Kidney (tissue), 14 donors: ENCODE data around the gene INIP. TPM values are rescaled to one million over a fixed set of nuclear protein-coding genes. Genes with fewer than 3 reads are reported as not detected.

ENCODE experiments used
- DNase-seq, 5 donors: peaks; one replicate each; pipeline ENCODE4 v3.0.0-alpha.2; 2013 to 2020
- FAIRE-seq: peaks from 2 replicates; lab custom pipeline; 2012; peaks lifted over from hg19 to GRCh38; lab: Jason Lieb, UNC
- H3K27ac ChIP-seq, 2 donors: one replicate each; pipeline ENCODE4 v1.7.0; 2013; ENCODE audit warnings: low read depth in 2 of 2, low read length in 2 of 2, inconsistent platforms in 1 of 2
- H3K27me3 ChIP-seq: one replicate; pipeline ENCODE4 v1.7.1; 2013; ENCODE audit warnings: low read length, inconsistent platforms; ENCODE audit not compliant: control insufficient read depth, insufficient read depth
- H3K36me3 ChIP-seq, 3 donors: one replicate each; pipeline versions ENCODE4 v1.7.0 to v1.7.1; 2013; ENCODE audit warnings: low read length in 3 of 3, control low read depth in 1 of 3, inconsistent platforms in 1 of 3; ENCODE audit not compliant: insufficient read depth in 3 of 3, control insufficient read depth in 2 of 3
- H3K4me1 ChIP-seq, 3 donors: one replicate each; pipeline versions ENCODE4 v1.7.0 to v1.7.1; 2013; ENCODE audit warnings: low read length in 3 of 3, inconsistent platforms in 1 of 3, low read depth in 1 of 3; ENCODE audit not compliant: control insufficient read depth in 2 of 3, insufficient read depth in 2 of 3
- H3K4me3 ChIP-seq, 3 donors: one replicate each; pipeline versions ENCODE4 v1.7.0 to v1.8.1; 2013; ENCODE audit warnings: low read length in 3 of 3, control low read depth in 1 of 3, inconsistent platforms in 1 of 3
- H3K9ac ChIP-seq, 3 donors: one replicate each; pipeline versions ENCODE4 v1.7.0 to v1.7.1; 2013; ENCODE audit warnings: low read length in 3 of 3, control low read depth in 1 of 3, inconsistent platforms in 1 of 3
- H3K9me3 ChIP-seq, 3 donors: one replicate each; pipeline versions ENCODE4 v1.7.0 to v1.7.1; 2013; ENCODE audit warnings: low read length in 3 of 3, control low read depth in 1 of 3, inconsistent platforms in 1 of 3; ENCODE audit not compliant: control insufficient read depth in 2 of 3, insufficient read depth in 1 of 3
- intact Hi-C: fragments of 100-400 bp; cut with DNase I; formaldehyde crosslinking; loops from one replicate; pipeline ENCODE4 v1.11.1; 2022
- polyA plus RNA-seq: library from polyadenylated mRNA; stranded (reverse); fragments of 350-450 nt; fragmentation: Illumina TruSeq; extraction: RNeasy Lipid Tissue Mini Kit (QIAGEN cat#74804); gene quantifications from one replicate; pipeline ENCODE4 v1.2.3, GENCODE V29; 2014; ENCODE audit warnings: low read depth, low replicate concordance; ENCODE audit not compliant: insufficient read depth
- total RNA-seq: library from RNA; stranded (reverse); fragmentation: NEBNext Ultra II Directional; extraction: Animal tissue kit (Norgen Biotek cat#: 25700); gene quantifications from one replicate; pipeline ENCODE4 v1.2.1, GENCODE V29; 2021
- TF ChIP-seq, protein P1 (sequence below): IDR thresholded peaks from 3 replicates; pipeline ENCODE4 v1.5.1; 2012; ENCODE audit warnings: mild to moderate bottlenecking, moderate library complexity, borderline replicate concordance; ENCODE audit not compliant: insufficient read depth; ENCODE audit errors: extremely low read depth
- donor health status: control.
- donor health status: control.
- donor health status: control.
- donor health status: control.
- donor health status: control.
- donor health status: DM: yes; HTN: yes; CAD: no.
- donor health status: Normal renal cell carcinoma (clear cell type).

INIP gene
- total and polyA plus RNA-seq, 2 donors from 2014 or later: 14.5 to 25.7 TPM

DNA sequence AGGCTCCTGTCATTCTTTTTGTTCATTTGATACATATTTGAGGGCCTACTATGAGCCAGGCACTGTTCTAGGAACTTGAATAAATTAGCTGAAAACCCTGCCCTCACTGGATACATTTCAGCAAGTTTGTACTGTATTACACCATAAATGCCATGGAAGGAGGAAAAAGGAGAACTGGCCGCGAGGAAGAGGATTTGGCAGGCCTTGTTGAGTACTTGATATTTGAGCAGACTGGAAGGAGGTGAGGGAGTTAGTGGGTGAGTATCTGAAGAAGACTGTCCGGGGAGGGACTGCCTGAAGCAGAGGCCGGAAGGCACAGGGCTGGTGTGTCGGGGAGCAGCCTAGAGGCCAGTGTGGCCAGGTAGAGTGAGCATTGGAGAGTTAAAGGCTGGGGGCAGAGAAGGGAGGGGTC, 37.1 kb upstream of the INIP start:
- H3K27ac ChIP-seq: no peak overlapping the region
- no peak for FAIRE-seq
- peaks cover 0 to 18% (median 8%) of the 10 kb centered on the region in 3 donors for H3K4me1 ChIP-seq
- no peaks in the 10 kb centered on the region for H3K27me3 ChIP-seq
- no peaks in the 10 kb centered on the region for H3K36me3 ChIP-seq
- no peak for DNase-seq
- H3K4me3 ChIP-seq: no peak overlapping the region
- intact Hi-C loops: no loop called here
- TF ChIP-seq, protein P1, sequence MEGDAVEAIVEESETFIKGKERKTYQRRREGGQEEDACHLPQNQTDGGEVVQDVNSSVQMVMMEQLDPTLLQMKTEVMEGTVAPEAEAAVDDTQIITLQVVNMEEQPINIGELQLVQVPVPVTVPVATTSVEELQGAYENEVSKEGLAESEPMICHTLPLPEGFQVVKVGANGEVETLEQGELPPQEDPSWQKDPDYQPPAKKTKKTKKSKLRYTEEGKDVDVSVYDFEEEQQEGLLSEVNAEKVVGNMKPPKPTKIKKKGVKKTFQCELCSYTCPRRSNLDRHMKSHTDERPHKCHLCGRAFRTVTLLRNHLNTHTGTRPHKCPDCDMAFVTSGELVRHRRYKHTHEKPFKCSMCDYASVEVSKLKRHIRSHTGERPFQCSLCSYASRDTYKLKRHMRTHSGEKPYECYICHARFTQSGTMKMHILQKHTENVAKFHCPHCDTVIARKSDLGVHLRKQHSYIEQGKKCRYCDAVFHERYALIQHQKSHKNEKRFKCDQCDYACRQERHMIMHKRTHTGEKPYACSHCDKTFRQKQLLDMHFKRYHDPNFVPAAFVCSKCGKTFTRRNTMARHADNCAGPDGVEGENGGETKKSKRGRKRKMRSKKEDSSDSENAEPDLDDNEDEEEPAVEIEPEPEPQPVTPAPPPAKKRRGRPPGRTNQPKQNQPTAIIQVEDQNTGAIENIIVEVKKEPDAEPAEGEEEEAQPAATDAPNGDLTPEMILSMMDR: no peak
- no peaks in the 10 kb centered on the region for H3K9me3 ChIP-seq
- H3K9ac ChIP-seq: no peak overlapping the region

DNA sequence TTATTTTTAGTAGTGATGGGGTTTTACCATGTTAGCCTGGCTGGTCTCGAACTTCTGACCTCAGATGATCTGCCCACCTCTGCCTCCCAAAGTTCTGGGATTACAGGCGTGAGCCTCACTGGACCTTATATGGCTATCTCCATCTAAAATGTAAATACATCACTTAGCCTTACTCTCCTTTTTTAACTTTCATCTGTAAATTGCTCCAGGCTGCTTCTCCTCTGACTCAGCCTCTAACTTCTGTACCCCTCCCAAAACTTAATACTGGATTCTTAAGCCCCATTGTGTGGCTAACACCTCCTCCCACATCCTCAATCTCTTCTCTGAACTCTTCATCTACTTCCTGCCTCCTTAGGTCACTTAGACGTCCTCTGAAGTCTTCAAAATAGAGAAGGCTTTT, 36.7 kb upstream of the INIP start:
- Histone ChIP-seq H3K4me3 (no peak overlapping the region), H3K9me3 (no peaks in the 10 kb centered on the region), H3K4me1 (peaks cover 0 to 22% (median 9%) of the 10 kb centered on the region in 3 donors), H3K27ac (no peak overlapping the region), H3K9ac (no peak overlapping the region), H3K27me3 (no peaks in the 10 kb centered on the region), H3K36me3 (no peaks in the 10 kb centered on the region)
- TF ChIP-seq, protein P1: no peak
- intact Hi-C loops: no loop called here
- DNase-seq (no peak), FAIRE-seq (no peak)

DNA sequence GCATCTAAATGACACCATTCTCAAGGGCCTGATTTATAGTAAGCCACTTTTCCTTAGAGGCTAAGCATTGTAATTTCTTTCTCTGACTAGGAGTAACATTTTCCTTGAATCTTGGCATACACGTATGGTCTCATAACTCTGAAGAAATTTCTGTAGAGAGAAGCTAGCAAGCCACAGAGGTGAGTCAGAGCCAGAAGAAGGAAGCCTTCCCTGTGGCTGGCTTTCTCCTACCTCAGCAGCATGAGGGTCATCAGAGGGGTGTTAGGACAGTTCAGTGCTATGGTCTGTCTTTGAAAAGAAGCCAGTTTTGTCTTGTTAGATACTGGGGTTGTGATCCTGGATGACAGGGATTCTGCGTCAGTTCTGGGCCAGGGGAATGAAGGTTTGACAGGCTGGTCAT, 35.8 kb upstream of the INIP start:
- H3K27me3 ChIP-seq: no peaks in the 10 kb centered on the region
- no peak overlapping the region for H3K27ac ChIP-seq
- intact Hi-C loops: no loop called here
- DNase-seq (no peak), FAIRE-seq (no peak)
- no peaks in the 10 kb centered on the region for H3K36me3 ChIP-seq
- H3K4me1 ChIP-seq: peaks cover 0 to 22% (median 9%) of the 10 kb centered on the region in 3 donors
- no peak overlapping the region for H3K9ac ChIP-seq
- H3K4me3 ChIP-seq: no peak overlapping the region
- TF ChIP-seq, protein P1: no peak
- no peaks in the 10 kb centered on the region for H3K9me3 ChIP-seq
